HK-2 (cell line): ENCODE measurements around the gene EML3.
"Not testable (repeated sequence)": the region's sequence is repeated elsewhere in the genome, so short reads cannot be mapped to it uniquely, and the experiment has no call there.

ENCODE experiments used
- DNase-seq: peaks from one replicate; pipeline ENCODE4 v3.0.0-alpha.2; 2018; ENCODE audit not compliant: unreplicated experiment

The EML3 gene

DNA sequence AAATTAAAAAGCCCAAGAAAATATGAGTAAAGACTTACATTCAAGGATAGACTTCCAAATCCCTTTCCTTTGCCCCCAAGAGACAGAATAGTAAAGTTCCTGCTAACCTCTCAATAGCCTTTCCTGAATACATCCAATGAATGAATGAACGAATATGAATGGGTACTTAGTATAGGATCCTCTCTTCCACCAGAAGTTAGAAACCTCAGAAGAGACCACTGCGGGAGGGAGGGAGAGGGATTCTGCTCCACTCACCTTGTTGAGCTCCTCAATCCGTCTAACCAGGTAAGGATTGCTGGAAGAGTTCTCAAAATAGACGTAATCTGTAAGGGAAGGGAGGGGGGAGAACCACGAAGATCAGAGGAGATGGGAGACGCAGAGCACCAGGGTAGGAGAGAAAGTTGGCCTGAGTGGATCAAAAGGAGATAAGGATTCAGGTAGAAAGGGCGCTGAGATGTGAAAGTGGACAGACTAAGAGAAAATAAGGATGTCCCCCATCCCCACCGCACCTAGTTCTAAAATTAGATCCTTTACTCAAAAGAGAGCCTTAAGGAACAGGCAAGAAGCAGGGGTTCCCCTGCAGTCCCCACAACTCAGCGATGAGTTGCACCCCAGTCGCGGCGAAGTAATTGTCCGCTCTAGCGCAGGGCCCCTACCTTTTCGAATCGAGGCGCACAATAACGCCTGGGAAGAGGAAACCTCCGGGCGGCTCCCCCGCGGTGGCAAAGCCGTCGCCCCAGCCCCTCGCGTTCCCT lies 12.0 kb downstream of the EML3 start:
- DNase-seq: no peak

DNA sequence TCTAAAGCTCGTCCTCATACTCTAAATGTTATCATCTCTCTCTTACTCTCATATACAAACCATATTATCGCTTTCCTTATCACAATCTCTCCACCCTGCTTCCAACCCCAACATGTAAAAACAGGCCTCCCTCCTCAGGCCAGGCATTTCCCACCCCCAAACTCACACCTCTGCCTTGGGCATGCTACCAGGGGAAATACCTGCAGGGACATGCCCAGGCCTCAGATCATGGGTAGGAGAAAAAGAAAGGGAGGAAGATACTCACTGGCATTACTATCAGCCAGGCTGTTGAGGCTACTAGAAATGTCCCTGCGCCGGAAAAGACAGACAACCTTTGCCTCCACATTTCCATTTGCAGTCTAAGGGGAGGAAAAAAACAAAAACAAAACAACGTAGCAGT lies 12.7 kb downstream of the EML3 start:
- no peak for DNase-seq

DNA sequence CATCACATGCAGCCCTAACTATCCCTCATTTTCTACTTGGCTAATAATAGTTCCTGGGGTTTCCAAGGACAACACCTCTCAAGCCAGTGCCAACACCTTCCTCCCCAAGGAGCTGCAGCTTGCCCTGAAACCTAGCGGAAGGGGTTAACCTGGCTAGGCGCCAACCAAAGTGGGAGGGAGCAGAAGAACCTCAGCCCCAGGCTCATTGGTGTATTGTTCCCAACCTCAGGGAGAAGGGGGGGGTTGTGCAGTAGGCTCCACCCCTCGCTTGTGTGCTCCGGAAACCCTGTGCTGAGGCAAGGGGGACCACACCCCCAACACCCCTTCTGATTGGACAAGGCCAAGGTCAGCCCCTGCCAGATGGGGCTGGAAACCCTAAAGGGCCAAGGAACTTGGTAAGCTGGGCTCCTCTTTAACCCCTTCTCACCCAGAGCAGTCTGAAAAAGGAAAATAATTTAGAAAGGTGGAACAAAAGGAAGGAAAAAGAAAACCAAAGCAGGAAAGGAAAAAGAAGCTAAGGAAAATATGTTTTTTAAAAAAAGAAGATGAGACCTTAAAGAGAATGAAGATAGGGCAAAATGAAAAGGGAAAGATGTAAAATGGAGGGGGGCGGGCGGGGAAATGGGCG lies 13.4 kb downstream of the EML3 start:
- peak; percentile 75 for DNase-seq

DNA sequence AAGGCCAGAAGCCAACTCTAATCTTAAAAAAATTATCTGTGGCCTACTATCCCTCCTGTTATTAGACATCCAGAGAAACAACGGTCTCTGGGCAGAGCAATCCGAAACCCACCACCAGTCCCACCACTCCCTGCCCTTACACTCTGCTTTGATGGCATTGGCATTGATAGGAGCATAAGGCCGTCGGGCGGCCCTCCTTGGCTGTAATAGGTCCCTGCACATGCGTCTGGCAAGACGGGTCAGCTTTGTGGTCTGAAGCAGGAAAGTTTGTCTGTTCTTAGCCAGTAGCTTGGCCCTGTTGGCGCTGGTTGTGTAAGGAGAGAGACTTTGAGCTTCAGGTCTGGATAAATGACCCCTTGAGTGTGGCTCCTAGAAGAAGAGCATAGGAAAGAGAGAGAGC lies 17.5 kb downstream of the EML3 start:
- no peak for DNase-seq

DNA sequence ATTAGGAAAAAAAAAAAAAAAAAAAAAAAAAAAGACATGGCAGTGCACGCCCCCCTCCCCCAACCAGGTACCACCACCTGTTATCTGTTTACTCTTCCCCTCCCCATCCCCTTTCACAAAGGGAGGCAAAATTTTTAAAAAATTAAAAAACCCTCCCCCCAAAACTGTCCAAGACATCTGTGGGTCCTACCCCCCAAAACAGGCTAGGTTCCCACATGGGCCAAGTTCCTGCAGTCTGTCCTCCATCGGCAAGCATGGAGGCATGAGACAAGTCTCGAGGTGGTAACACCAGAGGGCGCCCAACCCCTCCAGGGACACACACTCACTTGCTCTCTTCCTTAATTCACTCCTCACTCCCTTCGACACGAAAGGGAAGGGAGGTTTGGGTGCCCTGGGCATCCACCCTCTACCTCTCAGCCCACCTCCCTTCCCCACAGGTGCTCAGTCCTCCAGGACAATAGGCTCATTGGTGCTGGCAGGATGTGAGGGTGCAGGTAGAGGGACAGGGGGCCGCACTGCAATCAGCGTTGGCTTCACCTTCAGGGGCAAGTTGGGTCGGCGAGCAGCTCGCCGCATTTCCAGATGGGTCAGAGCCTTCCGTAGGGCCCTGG lies 19.0 kb downstream of the EML3 start:
- DNase-seq: peak; percentile 45

DNA sequence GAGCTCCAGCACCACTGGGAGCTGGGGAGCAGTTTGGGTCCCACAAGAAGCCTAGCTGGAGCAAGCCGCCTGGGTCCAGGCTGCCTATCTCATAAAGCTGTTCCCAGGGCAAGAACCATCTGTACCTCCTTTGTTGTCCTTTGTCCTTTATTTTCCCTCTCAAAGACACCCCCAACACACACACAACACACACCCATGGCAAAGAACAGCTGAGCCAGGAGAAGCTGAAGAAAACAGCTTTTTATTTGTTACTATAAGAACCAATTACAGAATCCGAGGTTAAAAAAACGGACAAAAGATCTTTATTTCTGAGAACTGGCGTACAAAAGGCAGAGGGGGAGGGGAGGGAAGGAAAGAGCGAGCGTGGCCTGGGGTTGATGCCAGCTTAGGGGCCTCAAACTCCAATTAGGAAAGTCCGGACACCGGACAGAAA lies 19.6 kb downstream of the EML3 start:
- DNase-seq: no peak

DNA sequence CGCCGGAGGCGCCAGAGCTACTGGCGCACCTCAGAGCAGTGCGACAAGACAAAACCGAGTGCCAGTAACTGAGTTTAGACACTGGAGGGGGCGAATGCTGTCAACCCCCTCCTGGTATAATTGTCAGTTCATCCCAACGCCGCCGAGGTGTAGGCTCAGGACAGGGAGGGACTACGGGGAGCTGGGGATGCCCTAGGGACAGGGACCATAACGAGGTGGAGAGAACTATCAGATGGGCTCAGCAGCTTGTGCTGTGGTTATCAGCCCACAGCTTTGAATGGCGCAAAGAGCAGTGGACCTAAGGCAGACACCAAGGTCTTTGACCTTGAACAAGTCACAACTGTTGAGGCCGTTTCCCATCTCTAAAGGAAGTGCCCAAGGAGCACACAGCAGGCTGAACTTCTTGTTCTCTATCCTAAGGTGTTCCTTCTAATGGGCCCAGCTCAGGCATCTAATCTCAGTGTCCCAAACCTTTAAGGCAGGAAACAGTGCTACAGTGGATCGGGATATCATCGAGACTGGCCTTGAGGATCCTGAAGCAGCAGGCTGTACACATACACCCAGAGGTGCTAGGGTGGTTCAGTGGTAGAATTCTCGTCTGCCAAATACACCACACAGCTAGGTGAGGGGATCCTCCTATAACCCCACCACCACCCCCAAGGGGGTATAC lies 20.3 kb downstream of the EML3 start:
- DNase-seq: no peak

DNA sequence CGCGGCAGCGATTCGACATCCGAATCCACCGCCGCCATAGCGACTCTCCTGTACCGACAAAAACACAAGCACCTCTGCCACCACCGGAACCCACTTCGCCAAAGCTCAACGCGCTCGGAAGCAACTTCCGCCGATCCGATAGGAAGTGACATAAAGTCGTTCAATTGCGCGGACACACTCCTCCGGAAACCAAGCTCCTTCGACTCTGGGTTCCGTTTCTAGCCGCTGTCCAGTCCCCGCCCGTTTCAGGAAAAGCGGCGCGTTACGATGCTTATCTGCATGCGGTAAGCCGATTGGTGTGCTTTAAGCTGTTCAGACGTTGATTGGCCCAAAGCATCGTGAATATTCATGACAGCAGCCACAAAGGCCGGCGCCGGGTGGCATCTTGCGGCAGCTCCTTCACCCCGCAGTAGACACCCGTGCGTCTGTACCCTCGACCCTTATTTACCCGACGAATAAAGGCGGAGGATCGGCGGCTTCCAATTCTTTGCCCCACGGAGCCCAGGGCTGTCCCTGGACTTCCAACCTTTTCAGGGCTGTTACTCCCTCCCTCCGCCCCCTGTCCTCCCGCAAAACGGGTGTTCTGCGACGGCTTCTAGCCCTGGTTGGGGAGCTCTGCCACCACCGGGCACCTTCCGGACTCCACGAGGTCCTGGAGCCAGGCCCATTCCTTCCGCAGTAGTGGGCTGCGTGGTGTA lies 21.0 kb downstream of the EML3 start, which contains the start of gene TUT1:
TSS of gene TUT1 (minus strand) at position 76 of the 698 bp plus-strand sequence. CDS start at position 38, 38 bp downstream.
- DNase-seq: peak; percentile 94

DNA sequence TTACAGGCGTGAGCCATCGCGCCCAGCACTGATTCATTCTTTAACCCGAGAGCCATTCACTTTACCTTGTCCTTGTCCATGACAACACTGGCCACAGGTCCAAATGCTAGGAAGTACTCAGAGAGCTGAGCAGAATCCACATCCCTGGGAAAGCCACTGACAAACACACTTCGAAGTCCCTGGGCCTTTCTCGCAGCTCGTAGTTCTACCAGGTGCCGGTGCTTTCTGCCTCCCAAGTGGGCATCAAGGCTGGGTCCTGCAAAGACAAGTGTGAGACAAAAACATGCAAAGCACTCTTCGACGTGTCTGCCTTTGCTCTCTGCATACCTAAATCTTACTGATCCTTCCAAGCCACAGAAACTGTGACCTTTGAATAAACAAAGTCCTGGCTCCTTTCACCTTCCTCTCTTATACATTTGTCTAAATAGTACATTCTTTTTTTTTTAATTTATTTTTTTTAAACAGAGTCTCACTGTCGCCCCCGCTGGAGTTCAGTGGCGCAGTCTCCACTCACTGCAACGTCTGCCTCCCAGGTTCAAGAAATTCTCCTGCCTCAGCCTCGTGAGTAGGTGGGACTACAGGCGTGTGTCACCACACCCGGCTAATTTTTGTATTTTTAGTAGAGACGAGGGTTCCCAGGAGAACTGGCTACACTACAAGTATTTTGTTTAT lies 23.5 kb downstream of the EML3 start:
- DNase-seq: no peak

DNA sequence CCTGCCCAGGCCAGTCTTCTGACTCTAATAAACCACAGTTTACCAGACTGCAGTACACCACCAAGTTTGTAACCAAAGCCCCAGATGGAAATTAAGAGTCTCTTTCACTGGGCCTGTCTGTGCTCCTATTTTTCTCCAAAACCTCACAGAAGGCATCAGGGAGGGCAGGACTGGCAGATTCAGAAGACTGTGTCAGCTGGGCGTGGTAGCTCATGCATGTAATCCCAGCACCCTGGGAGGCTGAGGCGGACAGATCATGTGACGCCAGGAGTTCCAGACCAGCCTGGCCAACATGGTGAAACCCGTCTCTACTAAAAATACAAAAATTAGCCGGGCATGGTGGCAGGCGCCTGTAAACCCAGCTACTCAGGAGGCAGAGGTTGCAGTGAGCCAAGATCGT lies 27.2 kb downstream of the EML3 start:
- DNase-seq: not testable (repeated sequence)

DNA sequence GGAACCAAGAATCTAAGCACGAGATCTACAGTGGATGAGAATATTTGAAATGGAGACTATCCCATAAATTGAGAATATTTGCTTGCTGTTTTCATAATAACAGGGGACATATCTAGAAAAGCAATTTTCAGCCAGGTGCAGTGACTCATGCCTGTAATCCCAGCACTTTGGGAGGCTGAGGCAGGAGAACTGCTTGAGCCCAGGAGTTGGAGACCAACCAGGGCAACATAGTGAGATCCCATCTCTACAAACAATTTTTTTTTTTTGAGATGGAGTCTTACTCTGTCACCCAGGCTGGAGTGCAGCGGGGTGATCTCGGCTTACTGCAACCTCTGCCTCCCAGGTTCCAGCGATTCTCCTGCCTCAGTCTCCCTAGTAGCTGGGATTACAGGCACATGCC lies 30.8 kb downstream of the EML3 start:
- not testable (repeated sequence) for DNase-seq

DNA sequence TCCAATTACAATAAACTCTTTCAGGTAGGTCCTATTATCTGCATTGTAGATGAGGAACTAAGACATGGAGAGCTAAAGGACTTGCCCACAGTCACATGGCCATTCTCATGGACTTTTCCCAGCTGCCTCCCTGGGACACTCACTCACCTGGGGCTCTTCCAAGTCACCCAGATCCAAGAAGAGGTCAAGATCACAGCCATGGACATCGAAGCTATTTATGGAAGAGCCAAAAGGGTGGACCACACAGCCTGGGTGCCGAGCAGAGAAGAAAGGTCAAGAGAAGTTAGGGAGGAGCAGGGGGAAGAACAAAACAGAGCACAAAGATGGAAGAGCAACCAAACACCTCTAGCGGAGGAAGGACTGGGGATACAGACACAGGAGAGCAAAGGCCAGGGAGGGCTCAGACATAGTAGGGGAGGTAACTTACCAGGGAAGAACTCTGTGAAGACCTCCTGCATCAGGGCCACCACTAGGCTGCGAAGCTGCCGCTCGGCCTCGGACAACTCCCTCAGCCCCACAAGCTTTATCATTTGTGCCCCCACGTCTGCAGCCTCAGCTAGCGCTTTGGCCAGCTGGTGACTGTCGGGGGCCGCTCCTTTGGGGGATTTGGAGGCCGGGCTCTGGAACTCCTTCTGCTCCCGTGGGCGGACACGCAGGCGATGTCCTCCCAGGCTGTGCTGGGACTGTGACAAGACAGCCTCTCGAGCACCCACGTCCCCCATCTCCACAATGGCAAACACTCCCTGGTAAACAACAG lies 31.4 kb downstream of the EML3 start:
- no peak for DNase-seq

DNA sequence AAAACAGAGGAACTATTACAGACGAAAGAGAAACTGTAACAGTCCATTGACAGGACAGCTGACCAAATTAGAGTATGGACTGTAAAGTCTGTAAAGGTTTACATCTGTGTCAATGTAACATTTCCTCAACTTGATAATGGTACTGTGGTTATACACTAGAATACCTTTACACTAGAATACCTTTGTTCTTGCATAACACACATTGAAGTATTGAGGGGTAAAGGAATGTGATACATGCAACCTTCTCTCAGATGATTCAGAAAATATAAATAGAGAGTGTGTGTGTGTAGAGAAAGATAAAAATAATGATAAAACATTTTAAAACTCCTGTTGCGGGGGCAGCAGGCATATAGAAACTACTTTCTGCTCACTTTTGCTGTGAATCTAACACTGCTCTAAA lies 33.3 kb downstream of the EML3 start:
- DNase-seq: no peak

DNA sequence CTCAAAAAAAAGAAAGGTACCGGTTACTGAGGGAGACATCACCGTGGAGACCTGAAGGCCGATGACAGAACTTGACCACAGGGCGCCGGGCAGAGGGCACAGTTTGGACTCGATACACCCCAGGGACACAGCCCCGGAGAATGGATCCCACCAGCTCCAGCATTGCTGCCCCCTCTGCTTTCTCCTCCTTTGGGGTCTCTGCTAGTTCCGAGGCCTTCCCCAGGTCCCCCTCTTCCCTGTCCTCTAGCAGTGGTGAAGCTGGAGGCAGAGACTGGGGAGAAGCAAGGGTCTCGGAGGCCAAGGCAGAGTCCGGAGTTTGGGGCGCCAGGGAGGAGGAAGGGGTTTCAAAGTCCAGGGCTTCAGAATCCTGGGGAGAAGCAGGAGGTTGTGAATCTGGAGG lies 34.0 kb downstream of the EML3 start:
- DNase-seq: no peak

DNA sequence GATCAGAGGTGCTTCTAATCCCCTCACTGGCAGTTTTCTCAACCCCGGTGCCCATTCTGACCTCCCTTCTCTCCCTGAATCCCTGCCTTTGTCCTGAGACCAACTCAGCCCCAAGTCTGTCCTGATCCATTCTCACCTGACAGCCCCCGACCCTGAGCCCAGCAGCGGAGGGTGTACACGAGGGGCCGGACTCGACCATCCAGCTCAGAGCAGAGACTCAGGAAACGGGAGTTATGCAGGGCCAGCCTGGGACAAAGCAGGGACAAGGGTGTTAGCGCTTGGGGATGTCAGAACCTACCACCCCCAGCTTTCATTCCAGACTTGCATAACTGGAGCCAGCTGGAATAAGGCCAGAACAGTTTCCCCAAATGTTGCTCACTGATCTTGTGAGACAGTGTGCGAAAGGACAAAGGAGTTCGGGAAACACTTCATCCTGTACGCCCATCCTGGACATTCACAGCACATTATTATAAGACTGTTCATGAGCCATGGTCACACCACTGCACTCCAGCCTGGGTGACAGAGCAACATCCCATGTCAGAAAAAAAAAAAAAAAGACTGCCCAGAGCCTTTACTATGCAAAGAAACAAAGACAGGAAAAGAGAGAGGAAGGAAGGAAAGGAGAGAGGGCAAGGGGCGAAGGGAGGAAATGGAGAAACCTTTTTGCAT lies 35.4 kb downstream of the EML3 start:
- no peak for DNase-seq

DNA sequence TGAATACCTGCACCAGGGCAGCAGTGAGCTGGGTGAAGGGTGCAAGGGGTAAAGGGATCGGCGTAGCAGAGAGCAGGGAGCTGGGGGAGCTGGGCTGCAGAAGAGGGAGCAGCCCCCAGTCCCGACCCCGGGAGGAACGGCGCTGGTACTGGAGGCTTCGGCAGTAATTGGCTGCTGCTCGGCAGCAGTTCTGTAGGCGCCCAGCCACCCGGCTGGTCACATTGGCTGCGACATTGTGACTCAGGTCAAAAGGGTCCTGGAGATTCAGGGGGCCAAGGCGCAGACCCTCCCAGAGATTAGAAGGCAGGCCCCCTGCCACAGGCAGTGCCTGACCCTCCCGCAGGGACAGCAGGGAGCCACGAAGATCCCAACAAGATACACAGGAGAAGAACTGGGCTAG lies 36.7 kb downstream of the EML3 start:
- DNase-seq: no peak

DNA sequence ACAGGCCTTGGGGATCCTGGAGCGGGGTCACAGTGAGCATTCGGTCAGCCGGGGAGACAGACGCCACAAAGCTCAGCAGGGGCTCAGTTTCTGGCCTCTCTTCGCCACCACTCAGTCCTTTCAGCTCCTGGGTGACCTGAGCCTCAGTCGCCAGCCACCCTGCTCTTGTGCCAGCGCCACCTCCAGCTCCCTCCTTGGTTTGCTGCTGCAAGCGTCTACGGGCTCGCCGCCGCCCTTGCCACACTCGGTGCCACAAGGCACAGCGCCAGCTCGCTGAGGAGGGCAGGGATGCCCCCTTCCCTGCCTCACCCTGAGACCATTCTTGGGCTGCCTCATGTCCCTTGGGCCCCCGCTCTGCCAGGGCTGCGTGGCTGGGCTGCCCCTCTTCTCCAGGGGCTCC lies 37.4 kb downstream of the EML3 start:
- no peak for DNase-seq

DNA sequence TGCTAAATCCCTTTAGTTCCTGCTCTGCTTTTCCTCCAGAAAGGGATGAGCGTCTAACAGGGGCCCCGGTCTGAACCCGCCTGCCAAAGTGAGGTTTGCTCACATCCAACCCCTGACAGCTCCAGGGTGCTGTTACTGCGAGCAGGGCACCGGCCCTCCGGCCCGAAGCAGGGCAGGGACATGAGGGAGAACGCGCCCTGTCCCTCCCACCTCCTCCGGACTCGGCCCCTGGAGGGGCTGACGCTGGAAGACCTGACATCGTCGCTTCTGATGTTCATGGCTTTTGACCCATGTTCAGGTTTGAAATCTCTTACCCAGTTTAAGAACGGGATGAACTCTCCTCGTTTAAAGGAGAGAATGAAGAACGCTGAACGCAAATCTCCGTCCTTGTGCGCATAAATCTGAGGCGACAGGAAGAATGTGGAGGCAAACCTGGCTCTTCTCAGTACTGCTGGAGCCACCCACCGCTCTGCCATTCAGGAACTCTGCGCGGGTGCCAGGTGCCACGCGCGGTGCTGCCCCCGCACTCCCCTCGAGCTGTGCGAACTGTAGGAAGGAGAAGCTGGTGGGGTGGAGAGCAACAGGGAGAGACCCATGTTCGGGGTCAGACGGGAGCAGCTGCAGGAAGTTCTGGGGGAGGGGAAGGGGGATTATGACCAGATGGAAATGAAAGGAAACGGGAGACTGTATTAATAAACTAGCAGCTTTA lies 38.1 kb downstream of the EML3 start:
- DNase-seq: no peak

DNA sequence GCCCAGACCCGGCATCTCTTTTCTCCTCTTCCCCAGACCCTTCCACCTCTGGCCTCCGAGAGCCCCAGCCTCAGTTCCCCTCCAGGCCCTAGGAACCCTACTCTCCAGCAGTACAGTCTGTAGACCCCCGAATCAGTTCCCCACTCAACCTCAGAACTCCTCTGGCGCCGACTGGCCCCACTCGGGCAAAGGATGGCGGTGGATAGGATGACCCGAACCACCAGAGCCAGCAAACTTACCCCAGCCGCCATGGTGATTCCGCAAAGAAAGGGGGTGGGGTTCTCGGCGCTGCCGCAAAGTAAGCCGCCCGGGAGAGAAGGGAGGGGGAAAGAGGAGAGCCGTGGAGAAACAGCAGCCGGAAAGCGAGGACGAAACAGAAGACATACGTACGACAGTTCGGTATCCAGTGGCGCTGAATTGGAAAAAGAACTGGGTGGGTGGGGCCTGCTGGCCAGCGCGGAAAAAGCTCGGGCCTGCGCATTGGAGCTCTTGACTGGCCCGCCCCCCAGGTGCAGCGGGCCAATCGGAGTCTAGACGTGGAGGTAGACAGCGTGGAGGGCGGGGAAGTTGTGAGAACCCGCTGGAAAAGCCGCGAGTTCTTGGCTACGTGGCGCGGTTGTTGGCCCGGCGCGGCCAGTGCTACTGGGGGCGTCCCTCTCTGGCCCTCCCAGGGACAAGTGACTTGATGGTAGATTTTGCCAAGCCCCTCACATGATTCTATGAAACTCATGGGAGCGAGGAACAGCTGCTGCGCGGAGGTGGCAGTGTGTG lies 38.8 kb downstream of the EML3 start, which contains the start of gene EEF1G:
TSS of gene EEF1G (minus strand) at position 300 of the 771 bp plus-strand sequence. CDS start at position 251, 49 bp downstream.
- peak; percentile 96 for DNase-seq
